HCT116 (cell line): Measurements from ENCODE around the gene LTB4R. TPM values are rescaled to one million over a fixed set of nuclear protein-coding genes. Genes with fewer than 3 reads are reported as not detected.

ENCODE experiments used
- ATAC-seq: fragments of 200-7000 bp; cut with Tn5 transposase; 2 replicates; pipeline ENCODE4 v1.9.1; 2020; ENCODE audit warnings: mild to moderate bottlenecking, moderate library complexity
- BruUV-seq: library from RNA; stranded (reverse); fragments of 400-500 nt; replicated peaks from 2 replicates; lab custom pipeline; 2021; lab: Mats Ljungman, UMichigan
- CTCF ChIA-PET: fragments of 300-600 bp; sonication (Branson Sonifier 250); formaldehyde crosslinking; loops from one replicate; lab custom pipeline; 2021; ENCODE audit warnings: antibody characterized with exemption; lab: Charles Lee
- POLR2A ChIA-PET: fragments of 300-600, 350-600 bp; sonication (Branson Sonifier 250); formaldehyde crosslinking; loops from one replicate; lab custom pipeline; 2021; ENCODE audit warnings: antibody characterized with exemption; lab: Charles Lee
- RAD21 ChIA-PET, 2 experiments: fragments of 300-600 bp; sonication (Branson Sonifier 250); formaldehyde crosslinking; loops; one replicate each; lab custom pipeline; 2023; ENCODE audit warnings: low total read pairs in 2 of 2; ENCODE audit not compliant: uncharacterized antibody in 2 of 2, unreplicated experiment in 2 of 2, low non-redundant PET in 1 of 2; lab: Charles Lee
- DNase-seq: peaks from one replicate; pipeline ENCODE4 v3.0.0-alpha.2; 2010; ENCODE audit warnings: low read depth, low spot score
- H2AFZ ChIP-seq: fragments of 200-600 bp; shearing (Covaris generic), sonication (generic); 2 replicates; pipeline ENCODE4 v1.6.1; 2017; ENCODE audit warnings: low read depth, mixed run types, mixed read lengths, antibody characterized with exemption, low read length; ENCODE audit not compliant: poor library complexity, severe bottlenecking
- H3K27ac ChIP-seq: 2 replicates; pipeline ENCODE4 v1.5.1; 2012; ENCODE audit warnings: low read depth, low read length
- H3K27me3 ChIP-seq: fragments of 200-600 bp; sonication (generic); 2 replicates; pipeline ENCODE4 v1.6.1; 2016; ENCODE audit warnings: mixed run types, low read length, mixed read lengths; ENCODE audit not compliant: insufficient read depth
- H3K36me3 ChIP-seq, 2 experiments: fragments of 200-500 bp in 1 of 2; fragments of 200-600 bp in 1 of 2; sonication (Bioruptor generic) in 1 of 2; sonication (generic) in 1 of 2; 2 replicates each; pipeline versions ENCODE4 v1.5.1 to v1.6.1; 2014 to 2016; ENCODE audit warnings: low read length in 2 of 2, inconsistent platforms in 1 of 2, mixed read lengths in 1 of 2, mixed run types in 1 of 2; ENCODE audit not compliant: insufficient read depth in 2 of 2, control insufficient read depth in 1 of 2
- H3K4me1 ChIP-seq, 2 experiments: fragments of 200-600 bp in 1 of 2; sonication (generic) in 1 of 2; 2 replicates each; pipeline versions ENCODE4 v1.5.1 to v1.6.1; 2012 to 2017; ENCODE audit warnings: low read length in 2 of 2, inconsistent platforms in 1 of 2, mild to moderate bottlenecking in 1 of 2, mixed read lengths in 1 of 2, mixed run types in 1 of 2, moderate library complexity in 1 of 2; ENCODE audit not compliant: insufficient read depth in 2 of 2, control insufficient read depth in 1 of 2
- H3K4me2 ChIP-seq: fragments of 200-600 bp; sonication (generic); 2 replicates; pipeline ENCODE4 v1.6.1; 2017; ENCODE audit warnings: mixed run types, low read length, mixed read lengths
- H3K4me3 ChIP-seq, 2 experiments: fragments of 200-600 bp in 1 of 2; sonication (generic) in 1 of 2; replicated peaks in 1 of 2; 2 replicates each; pipeline ENCODE4 v1.5.1; 2011 to 2016; ENCODE audit warnings: low read length in 2 of 2, control low read depth in 1 of 2, low read depth in 1 of 2, mild to moderate bottlenecking in 1 of 2, mixed read lengths in 1 of 2, mixed run types in 1 of 2
- H3K79me2 ChIP-seq: fragments of 200-600 bp; sonication (generic); 2 replicates; pipeline ENCODE4 v1.6.1; 2017; ENCODE audit warnings: mild to moderate bottlenecking, mixed run types, low read length, moderate library complexity, mixed read lengths; ENCODE audit not compliant: insufficient read depth
- H3K9ac ChIP-seq: fragments of 200-600 bp; sonication (generic); 2 replicates; pipeline ENCODE4 v1.6.1; 2016; ENCODE audit warnings: low read length, mixed read lengths
- H3K9me2 ChIP-seq: fragments of 200-600 bp; sonication (generic), shearing (Covaris generic); 2 replicates; pipeline ENCODE4 v1.6.1; 2017; ENCODE audit warnings: mixed run types, mild to moderate bottlenecking, moderate library complexity; ENCODE audit not compliant: insufficient read depth
- H3K9me3 ChIP-seq, 2 experiments: fragments of 200-500 bp in 1 of 2; fragments of 200-600 bp in 1 of 2; sonication (Bioruptor generic) in 1 of 2; sonication (generic) in 1 of 2; 2 replicates each; pipeline ENCODE4 v1.6.1; 2014 to 2017; ENCODE audit warnings: low read length in 2 of 2, mixed read lengths in 2 of 2, inconsistent platforms in 1 of 2, low read depth in 1 of 2, mild to moderate bottlenecking in 1 of 2, mixed run types in 1 of 2, moderate library complexity in 1 of 2; ENCODE audit not compliant: control insufficient read depth in 1 of 2, insufficient read depth in 1 of 2
- H4K20me1 ChIP-seq: fragments of 200-600 bp; sonication (generic), shearing (Covaris generic); 2 replicates; pipeline ENCODE4 v1.6.1; 2017; ENCODE audit warnings: mixed run types, mild to moderate bottlenecking, moderate library complexity; ENCODE audit not compliant: insufficient read depth
- CBX3 ChIP-seq: IDR thresholded peaks from 2 replicates; pipeline ENCODE4 v1.6.1; 2012; ENCODE audit warnings: low read depth
- CEBPB ChIP-seq: IDR thresholded peaks from 2 replicates; pipeline ENCODE4 v1.6.1; 2012; ENCODE audit warnings: low read depth
- TCF7L2 ChIP-seq: IDR thresholded peaks from 2 replicates; pipeline ENCODE4 v1.7.0; 2011; ENCODE audit warnings: borderline replicate concordance, inconsistent platforms; ENCODE audit not compliant: insufficient read depth, insufficient read length; ENCODE audit errors: extremely low read depth
- intact Hi-C: fragments of 100-400 bp; cut with micrococcal nuclease; formaldehyde crosslinking; loops from 2 replicates; pipeline ENCODE4 v1.10.0; 2022
- total RNA-seq: library from RNA; stranded (reverse); gene quantifications from one replicate; pipeline ENCODE4 v1.2.1, GENCODE V29; 2021; ENCODE audit not compliant: unreplicated experiment

Gene LTB4R
- total RNA-seq, 1 experiment from 2014 or later: 14.8 TPM

GRCh38 chr14:24309538-24310264 lies 1.6 kb upstream of the LTB4R start, which contains the start of gene LTB4R2:
Gene LTB4R2 (plus strand): TSS chr14:24310140. CDS start chr14:24310665, 525 bp downstream.
- peaks cover 7 to 16% of the 10 kb centered on the region in 2 experiments for H3K4me1 ChIP-seq
- H3K9ac ChIP-seq: no peak within 1 kb of the TSS
- H3K4me3 ChIP-seq: no peak within 1 kb of the TSS
- ATAC-seq: no peak
- H3K9me2 ChIP-seq: no peaks in the 10 kb centered on the region
- TF ChIP-seq TCF7L2: no peak
- TF ChIP-seq CEBPB: no peak
- TF ChIP-seq, all 23 proteins: peak for 0
- no peak within 1 kb of the TSS for H2AFZ ChIP-seq
- no TSS peak for BruUV-seq
- intact Hi-C loops: no loop called here
- ChIA-PET CTCF (interaction anchor here (3.3 kb wide), 1 partner anchor 11 kb away, joined by 59 read pairs; the partner anchor contains the start of genes DHRS1 and NOP9), RAD21 (no interaction called here), POLR2A (no interaction called here)
- no peak within 1 kb of the TSS for H3K27ac ChIP-seq
- H3K9me3 ChIP-seq: no peaks in the 10 kb centered on the region
- H3K79me2 ChIP-seq: no peaks in the 10 kb centered on the region
- H4K20me1 ChIP-seq: no peaks in the 10 kb centered on the region
- H3K27me3 ChIP-seq: no peaks in the 10 kb centered on the region
- no peak within 1 kb of the TSS for H3K4me2 ChIP-seq
- peaks cover 12 to 21% of the 10 kb centered on the region in 2 experiments; a peak in 3 of 4 replicates for H3K36me3 ChIP-seq
- no peak for DNase-seq

- RAD21 ChIA-PET: no interaction called here
- H3K9ac ChIP-seq: no peak overlapping the region
- H3K36me3 ChIP-seq: peaks cover 10 to 15% of the 10 kb centered on the region in 2 experiments; a peak in 3 of 4 replicates
- no TSS peak for BruUV-seq
- intact Hi-C loops: no loop called here
- no peak overlapping the region for H3K4me2 ChIP-seq
- H3K79me2 ChIP-seq: no peaks in the 10 kb centered on the region
- peaks cover 7 to 16% of the 10 kb centered on the region in 2 experiments for H3K4me1 ChIP-seq
- ATAC-seq (no peak), DNase-seq (no peak)
- H3K9me3 ChIP-seq: no peaks in the 10 kb centered on the region
- no peak overlapping the region for H3K27ac ChIP-seq
- POLR2A ChIA-PET: no interaction called here
- no peaks in the 10 kb centered on the region for H3K9me2 ChIP-seq
- CTCF ChIA-PET: no interaction called here
- H3K27me3 ChIP-seq: no peaks in the 10 kb centered on the region
- TF ChIP-seq CBX3: no peak
- no peaks in the 10 kb centered on the region for H4K20me1 ChIP-seq
- H3K4me3 ChIP-seq: no peak overlapping the region
- H2AFZ ChIP-seq: no peak overlapping the region
These were observed 1.0 kb upstream of the LTB4R start for GRCh38 chr14:24310265-24310645.
